ENCODE results near the gene C19orf38. TPM values are rescaled to one million over a fixed set of nuclear protein-coding genes. Genes with fewer than 3 reads are reported as not detected.

The C19orf38 gene
- total and polyA plus RNA-seq, 4 experiments from 2014 or later = 0.21 to 0.49 (median 0.36) TPM; not detected in 1

DNA sequence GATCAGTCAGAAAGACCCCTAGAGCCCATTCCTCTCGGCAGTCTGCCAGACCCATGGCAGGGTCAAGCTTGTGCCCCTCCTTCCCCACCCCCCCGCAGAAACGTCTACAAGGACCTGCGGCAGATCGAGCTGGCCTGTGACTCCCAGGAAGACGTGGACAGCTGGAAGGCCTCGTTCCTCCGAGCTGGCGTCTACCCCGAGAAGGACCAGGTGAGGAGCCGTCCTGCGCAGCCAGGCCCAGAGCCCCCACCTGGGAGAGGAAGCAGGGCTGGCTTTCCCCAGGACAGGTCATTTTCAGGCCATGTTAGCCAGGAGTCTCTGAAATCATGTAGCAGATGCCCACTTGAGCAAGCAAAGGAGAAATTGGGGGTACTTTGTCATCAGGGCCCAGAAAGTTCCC is 24.5 kb upstream of the C19orf38 start:
- CTCF ChIA-PET (ENCODE audit: partially characterized antibody) = interaction anchor here (4.5 kb wide), 1 partner anchor 107 kb away, joined by 29 read pairs; the partner anchor contains the start of gene DNM2
- POLR2A ChIA-PET (ENCODE audit: partially characterized antibody) = no interaction called here

DNA sequence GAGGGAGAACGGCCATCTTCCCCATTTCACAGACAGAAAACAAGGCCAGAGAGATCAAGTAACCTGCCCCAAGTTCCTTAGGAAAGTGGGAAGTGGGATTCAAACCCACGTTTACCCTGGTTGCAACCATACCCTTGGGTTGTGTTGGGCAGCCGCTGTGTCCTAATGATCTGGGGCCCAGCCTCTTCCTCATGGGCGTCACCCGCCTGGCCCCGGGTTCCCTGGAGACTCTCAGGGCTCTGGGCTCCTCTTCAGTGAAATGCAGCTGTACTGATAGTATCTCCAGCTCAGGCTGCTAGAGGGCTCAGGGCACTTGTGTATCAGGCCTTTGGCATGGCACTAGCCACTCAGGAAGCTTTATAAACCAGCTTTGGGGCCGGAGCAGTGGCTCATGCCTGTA is 22.0 kb upstream of the C19orf38 start:
- Histone ChIP-seq H3K27me3 (ENCODE audit: insufficient read depth, low read length) (no peaks in the 10 kb centered on the region), H3K4me1 (ENCODE audit: insufficient read depth, low read length) (no peaks in the 10 kb centered on the region), H3K36me3 (ENCODE audit: insufficient read depth, low read length) (peaks cover 53% of the 10 kb centered on the region), H3K27ac (ENCODE audit: low read depth, low read length) (no peak overlapping the region), H3K9me3 (ENCODE audit: control insufficient read depth in 1 of 2, low read length in 2 of 2) (no peaks in the 10 kb centered on the region), H3K4me3 (ENCODE audit: low read length in 2 of 2) (no peak overlapping the region)
- Mint-ChIP-seq H3K4me1 (no peaks in the 10 kb centered on the region), H3K9me3 (no peaks in the 10 kb centered on the region), H3K27me3 (no peaks in the 10 kb centered on the region), H3K27ac (peak overlapping the region in 4 of 7 donors; percentile 21 to 55 (median 36)), H3K4me3 (no peak overlapping the region), H3K36me3 (peaks cover 21 to 44% of the 10 kb centered on the region in 2 donors)
- POLR2A ChIA-PET (ENCODE audit: partially characterized antibody) = interaction anchor here (1.1 kb wide), 1 partner anchor 10 kb away, joined by 4 read pairs; the partner anchor contains the start of gene TMED1
- intact Hi-C loops (cut with micrococcal nuclease) = no loop called here
- CTCF ChIA-PET (ENCODE audit: partially characterized antibody) = interaction anchor here (1.2 to 1.5 kb wide), 2 partner anchors 38 to 109 kb away, joined by 4 to 6 read pairs; partner anchors contain the start of gene DNM2
- DNase-seq = no peak

More for the DNA sequence above, 24.5 kb upstream of the C19orf38 start:
- intact Hi-C loops (cut with micrococcal nuclease) = no loop called here
- H3K27me3 ChIP-seq (ENCODE audit: insufficient read depth, low read length) = no peaks in the 10 kb centered on the region
- no peaks in the 10 kb centered on the region for H3K9me3 ChIP-seq (ENCODE audit: control insufficient read depth in 1 of 2, low read length in 2 of 2)
- no peak for DNase-seq
- peaks cover 38 to 51% of the 10 kb centered on the region in 2 donors for H3K36me3 Mint-ChIP-seq
- H3K4me1 ChIP-seq (ENCODE audit: insufficient read depth, low read length) = no peaks in the 10 kb centered on the region
- H3K27ac Mint-ChIP-seq = peak overlapping the region in 2 of 7 donors; percentile 41 to 65
- H3K9me3 Mint-ChIP-seq = no peaks in the 10 kb centered on the region
- no peak overlapping the region for H3K4me3 ChIP-seq (ENCODE audit: low read length in 2 of 2)
- peaks cover 59% of the 10 kb centered on the region for H3K36me3 ChIP-seq (ENCODE audit: insufficient read depth, low read length)
- H3K4me3 Mint-ChIP-seq = no peak overlapping the region
- no peak overlapping the region for H3K27ac ChIP-seq (ENCODE audit: low read depth, low read length)
- H3K4me1 Mint-ChIP-seq = peaks cover 0 to 3% (median 3%) of the 10 kb centered on the region in 4 donors
- no peaks in the 10 kb centered on the region for H3K27me3 Mint-ChIP-seq

DNA sequence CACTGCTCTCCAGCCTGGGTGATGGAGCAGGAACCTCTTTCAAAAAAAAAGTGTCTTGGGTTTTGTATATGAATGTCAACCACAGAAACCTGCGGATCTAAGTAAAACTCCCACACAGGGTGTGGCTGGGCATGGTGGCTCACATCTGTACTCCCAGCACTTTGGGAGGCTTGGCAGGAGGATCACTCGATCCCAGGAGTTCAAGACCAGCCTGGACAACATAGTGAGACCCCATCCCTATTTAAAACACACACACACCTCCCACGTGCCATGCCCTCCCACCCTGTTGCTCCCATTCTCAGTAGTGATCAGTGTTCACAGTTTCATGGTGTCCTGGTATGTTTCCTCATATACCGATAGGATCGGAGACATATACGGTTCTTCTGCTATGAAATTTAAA is 21.4 kb upstream of the C19orf38 start:
- ChIA-PET CTCF (ENCODE audit: partially characterized antibody) (interaction anchor here (1.5 kb wide), 1 partner anchor 109 kb away, joined by 6 read pairs; the partner anchor contains the start of gene DNM2), POLR2A (ENCODE audit: partially characterized antibody) (interaction anchor here (1.1 kb wide), 1 partner anchor 9 kb away, joined by 4 read pairs; the partner anchor contains the start of gene TMED1)
- Histone ChIP-seq H3K27ac (ENCODE audit: low read depth, low read length) (no peak overlapping the region), H3K36me3 (ENCODE audit: insufficient read depth, low read length) (peaks cover 51% of the 10 kb centered on the region), H3K4me3 (ENCODE audit: low read length in 2 of 2) (no peak overlapping the region), H3K9me3 (ENCODE audit: control insufficient read depth in 1 of 2, low read length in 2 of 2) (no peaks in the 10 kb centered on the region), H3K4me1 (ENCODE audit: insufficient read depth, low read length) (no peaks in the 10 kb centered on the region), H3K27me3 (ENCODE audit: insufficient read depth, low read length) (no peaks in the 10 kb centered on the region)
- H3K27me3 Mint-ChIP-seq = no peaks in the 10 kb centered on the region
- peak overlapping the region in 3 of 7 donors; percentile 10 to 35 (median 31) for H3K27ac Mint-ChIP-seq
- no peaks in the 10 kb centered on the region for H3K9me3 Mint-ChIP-seq
- intact Hi-C loops (cut with micrococcal nuclease) = no loop called here
- H3K4me1 Mint-ChIP-seq = no peaks in the 10 kb centered on the region
- peaks cover 20 to 50% of the 10 kb centered on the region in 2 donors for H3K36me3 Mint-ChIP-seq
- no peak for DNase-seq
- H3K4me3 Mint-ChIP-seq = no peak overlapping the region

DNA sequence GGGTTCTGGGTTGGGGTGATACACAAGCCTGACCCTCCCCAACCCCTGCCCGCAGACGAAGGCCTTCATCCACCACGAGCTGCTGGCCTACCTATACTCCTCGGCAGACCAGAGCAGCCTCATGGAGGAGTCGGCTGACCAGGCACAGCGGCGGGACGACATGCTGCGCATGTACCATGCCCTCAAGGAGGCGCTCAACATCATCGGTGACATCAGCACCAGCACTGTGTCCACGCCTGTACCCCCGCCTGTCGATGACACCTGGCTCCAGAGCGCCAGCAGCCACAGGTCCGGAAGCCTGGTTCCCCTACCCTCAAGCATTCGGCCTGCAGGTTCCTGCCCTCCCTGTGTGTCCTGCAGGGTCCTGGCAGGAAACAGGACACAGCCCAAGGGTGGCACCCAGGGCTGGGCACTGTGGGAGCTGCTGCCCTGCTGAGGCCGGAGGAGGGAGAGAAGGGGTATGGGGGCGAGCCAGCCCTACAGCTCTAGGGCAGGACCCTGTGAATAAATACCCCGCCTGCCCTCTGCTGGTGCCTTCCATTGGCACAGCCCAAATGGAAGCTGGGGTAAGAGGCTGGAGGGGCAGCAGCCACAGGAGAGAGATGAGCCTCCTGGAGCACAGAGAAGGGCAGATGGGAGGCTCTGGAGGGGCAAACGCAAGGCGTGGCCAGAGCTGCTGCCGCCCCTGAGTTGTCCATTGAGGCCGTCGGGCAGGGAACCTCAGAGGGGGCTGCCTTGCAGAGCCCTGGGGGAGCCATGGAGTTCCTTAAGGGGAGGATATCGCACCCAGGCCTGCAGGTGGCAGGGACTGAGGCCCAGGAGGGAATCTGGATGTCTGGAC is 19.0 kb upstream of the C19orf38 start:
- Histone ChIP-seq H3K4me1 (ENCODE audit: insufficient read depth, low read length) (no peaks in the 10 kb centered on the region), H3K27me3 (ENCODE audit: insufficient read depth, low read length) (no peaks in the 10 kb centered on the region), H3K4me3 (ENCODE audit: low read length in 2 of 2) (no peak overlapping the region), H3K9me3 (ENCODE audit: control insufficient read depth in 1 of 2, low read length in 2 of 2) (no peaks in the 10 kb centered on the region), H3K36me3 (ENCODE audit: insufficient read depth, low read length) (peaks cover 39% of the 10 kb centered on the region), H3K27ac (ENCODE audit: low read depth, low read length) (no peak overlapping the region)
- ChIA-PET POLR2A (ENCODE audit: partially characterized antibody) (interaction anchor here (0.7 to 0.8 kb wide), 3 partner anchors 97 to 966 kb away, joined by 3 to 5 read pairs (median 4); partner anchors contain the start of gene DNM2), CTCF (ENCODE audit: partially characterized antibody) (interaction anchor here (1.9 kb wide), 2 partner anchors 35 to 112 kb away, joined by 6 to 7 read pairs; partner anchors contain the start of gene DNM2)
- intact Hi-C loops (cut with micrococcal nuclease) = no loop called here
- Mint-ChIP-seq H3K9me3 (no peaks in the 10 kb centered on the region), H3K36me3 (peaks cover 14 to 54% of the 10 kb centered on the region in 2 donors), H3K4me1 (no peaks in the 10 kb centered on the region), H3K27me3 (no peaks in the 10 kb centered on the region), H3K27ac (peak overlapping the region in 2 of 7 donors; percentile 46 to 48), H3K4me3 (no peak overlapping the region)
- DNase-seq = no peak

DNA sequence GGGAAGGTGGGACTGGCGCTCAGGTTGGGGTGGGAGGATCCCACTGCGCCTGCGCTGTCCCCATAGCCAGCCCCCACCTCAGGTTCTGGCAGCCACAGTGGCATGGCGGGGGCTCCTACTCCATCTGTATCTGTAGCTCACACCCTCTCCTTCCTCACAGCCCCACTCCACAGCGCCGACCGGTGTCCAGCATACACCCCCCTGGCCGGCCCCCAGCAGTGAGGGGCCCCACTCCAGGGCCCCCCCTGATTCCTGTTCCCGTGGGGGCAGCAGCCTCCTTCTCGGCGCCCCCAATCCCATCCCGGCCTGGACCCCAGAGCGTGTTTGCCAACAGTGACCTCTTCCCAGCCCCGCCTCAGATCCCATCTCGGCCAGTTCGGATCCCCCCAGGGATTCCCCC is 18.2 kb upstream of the C19orf38 start:
- Mint-ChIP-seq H3K9me3 (no peaks in the 10 kb centered on the region), H3K36me3 (peaks cover 11 to 46% of the 10 kb centered on the region in 2 donors), H3K4me3 (no peak overlapping the region), H3K4me1 (peaks cover 0 to under 1% (median 0%) of the 10 kb centered on the region in 4 donors), H3K27ac (peak overlapping the region in 1 of 7 donors; percentile 42), H3K27me3 (no peaks in the 10 kb centered on the region)
- Histone ChIP-seq H3K4me1 (ENCODE audit: insufficient read depth, low read length) (peaks cover 1% of the 10 kb centered on the region), H3K36me3 (ENCODE audit: insufficient read depth, low read length) (peaks cover 31% of the 10 kb centered on the region), H3K27ac (ENCODE audit: low read depth, low read length) (no peak overlapping the region), H3K9me3 (ENCODE audit: control insufficient read depth in 1 of 2, low read length in 2 of 2) (no peaks in the 10 kb centered on the region), H3K27me3 (ENCODE audit: insufficient read depth, low read length) (no peaks in the 10 kb centered on the region), H3K4me3 (ENCODE audit: low read length in 2 of 2) (no peak overlapping the region)
- ChIA-PET POLR2A (ENCODE audit: partially characterized antibody) (no interaction called here), CTCF (ENCODE audit: partially characterized antibody) (interaction anchor here (1.9 kb wide), 1 partner anchor 113 kb away, joined by 7 read pairs; the partner anchor contains the start of gene DNM2)
- no peak for DNase-seq
- intact Hi-C loops (cut with micrococcal nuclease) = loop anchor here (10.0 kb wide), 1 partner anchor 595 kb away; the partner anchor contains the start of gene S1PR2

DNA sequence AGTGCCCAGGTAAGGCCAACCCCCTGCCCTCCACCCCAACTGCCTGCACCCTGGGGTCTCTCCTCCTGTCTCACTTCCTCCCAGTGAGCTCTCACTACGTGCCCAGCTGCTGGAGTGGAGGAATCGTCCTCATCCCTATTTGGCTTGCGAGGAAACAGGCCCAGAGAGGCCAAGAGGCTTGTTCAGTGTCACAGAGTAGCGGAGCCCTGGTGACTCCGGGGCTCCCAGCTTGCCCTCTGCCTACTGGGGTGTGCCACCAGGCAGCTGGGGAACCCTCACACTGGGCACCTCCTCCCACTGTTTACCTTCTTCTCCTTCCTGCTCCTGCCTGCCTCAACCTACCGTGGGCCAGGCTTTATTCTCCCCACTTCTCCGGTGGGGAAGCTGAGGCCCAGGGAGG is 17.8 kb upstream of the C19orf38 start:
- no peaks in the 10 kb centered on the region for H3K9me3 ChIP-seq (ENCODE audit: control insufficient read depth in 1 of 2, low read length in 2 of 2)
- no peaks in the 10 kb centered on the region for H3K27me3 ChIP-seq (ENCODE audit: insufficient read depth, low read length)
- ChIA-PET CTCF (ENCODE audit: partially characterized antibody) (no interaction called here), POLR2A (ENCODE audit: partially characterized antibody) (no interaction called here)
- no peak for DNase-seq
- Mint-ChIP-seq H3K36me3 (peaks cover 9 to 42% of the 10 kb centered on the region in 2 donors), H3K27me3 (no peaks in the 10 kb centered on the region), H3K4me1 (peaks cover under 1 to 4% (median 1%) of the 10 kb centered on the region in 4 donors), H3K4me3 (no peak overlapping the region), H3K27ac (peak overlapping the region in 1 of 7 donors; percentile 42), H3K9me3 (peaks cover 0 to under 1% (median 0%) of the 10 kb centered on the region in 8 donors)
- no peak overlapping the region for H3K27ac ChIP-seq (ENCODE audit: low read depth, low read length)
- no peak overlapping the region for H3K4me3 ChIP-seq (ENCODE audit: low read length in 2 of 2)
- intact Hi-C loops (cut with micrococcal nuclease) = loop anchor here (10.0 kb wide), 1 partner anchor 596 kb away; the partner anchor contains the start of gene S1PR2
- H3K36me3 ChIP-seq (ENCODE audit: insufficient read depth, low read length) = peaks cover 29% of the 10 kb centered on the region
- peaks cover 5% of the 10 kb centered on the region for H3K4me1 ChIP-seq (ENCODE audit: insufficient read depth, low read length)

Data from CD4-positive, alpha-beta memory T cell (primary cell).